Stomach (tissue), 4 donors: ENCODE measurements around the gene FANCD2.

Experiments used
- POLR2A ChIP-seq, 4 donors: fragments of 450-650 bp; IDR thresholded peaks; one replicate each; pipeline ENCODE4 v1.6.1; 2016; ENCODE audit warnings: antibody characterized with exemption in 4 of 4, control low read depth in 2 of 4, mild to moderate bottlenecking in 1 of 4, moderate library complexity in 1 of 4
- POLR2AphosphoS5 ChIP-seq, 3 donors: sonication (generic); formaldehyde crosslinking; IDR thresholded peaks; one replicate each; pipeline ENCODE4 v1.6.1; 2016; ENCODE audit warnings: antibody characterized with exemption in 3 of 3
- TF ChIP-seq, protein P1 (sequence below), 7 experiments: fragments of 450-650 bp in 4 of 7; fragments of 200-600 bp in 3 of 7; sonication (generic) in 3 of 7; IDR thresholded peaks; one replicate each; pipeline ENCODE4 v1.5.1; 2016 to 2019; ENCODE audit warnings: antibody characterized with exemption in 7 of 7, control low read depth in 2 of 7, mild to moderate bottlenecking in 1 of 7

DNA sequence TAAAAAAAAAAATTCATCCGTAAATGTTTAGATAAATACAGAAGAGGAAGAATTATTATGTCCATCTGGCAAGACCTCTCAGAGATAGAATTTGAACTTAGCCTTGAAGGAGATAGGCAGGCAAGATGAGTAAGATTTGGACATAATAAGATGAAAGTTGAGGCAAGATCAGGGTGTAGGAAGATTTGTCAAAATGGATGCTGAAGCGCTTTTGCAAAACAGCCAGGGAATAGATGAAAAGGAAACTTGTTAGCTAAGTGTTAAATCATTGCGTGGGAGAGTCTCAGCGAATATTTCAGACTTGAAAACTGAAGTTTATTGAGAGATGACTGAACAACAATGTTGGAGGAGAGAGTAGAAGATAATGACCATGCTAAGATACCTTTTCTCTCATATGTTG, 96.5 kb downstream of the FANCD2 start:
- TF ChIP-seq, protein P1, sequence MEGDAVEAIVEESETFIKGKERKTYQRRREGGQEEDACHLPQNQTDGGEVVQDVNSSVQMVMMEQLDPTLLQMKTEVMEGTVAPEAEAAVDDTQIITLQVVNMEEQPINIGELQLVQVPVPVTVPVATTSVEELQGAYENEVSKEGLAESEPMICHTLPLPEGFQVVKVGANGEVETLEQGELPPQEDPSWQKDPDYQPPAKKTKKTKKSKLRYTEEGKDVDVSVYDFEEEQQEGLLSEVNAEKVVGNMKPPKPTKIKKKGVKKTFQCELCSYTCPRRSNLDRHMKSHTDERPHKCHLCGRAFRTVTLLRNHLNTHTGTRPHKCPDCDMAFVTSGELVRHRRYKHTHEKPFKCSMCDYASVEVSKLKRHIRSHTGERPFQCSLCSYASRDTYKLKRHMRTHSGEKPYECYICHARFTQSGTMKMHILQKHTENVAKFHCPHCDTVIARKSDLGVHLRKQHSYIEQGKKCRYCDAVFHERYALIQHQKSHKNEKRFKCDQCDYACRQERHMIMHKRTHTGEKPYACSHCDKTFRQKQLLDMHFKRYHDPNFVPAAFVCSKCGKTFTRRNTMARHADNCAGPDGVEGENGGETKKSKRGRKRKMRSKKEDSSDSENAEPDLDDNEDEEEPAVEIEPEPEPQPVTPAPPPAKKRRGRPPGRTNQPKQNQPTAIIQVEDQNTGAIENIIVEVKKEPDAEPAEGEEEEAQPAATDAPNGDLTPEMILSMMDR (IDR thresholded peaks at IDR 0.05), result no peak
- TF ChIP-seq POLR2A (IDR thresholded peaks at IDR 0.05) (no peak), POLR2AphosphoS5 (IDR thresholded peaks at IDR 0.05) (no peak)
